Measurements from ENCODE around the gene RAPGEF1.

- no peak for TF ChIP-seq CTCF (IDR thresholded peaks at IDR 0.05)
- TF ChIP-seq ZFX (IDR thresholded peaks at IDR 0.05; ENCODE audit: borderline replicate concordance), result no peak
These were observed 122.8 kb downstream of the RAPGEF1 start for GRCh38 chr9:131616983-131617604.

All from 22Rv1 (cell line).